Astrocyte (in vitro differentiated cells and primary cell): ENCODE measurements around the gene ST6GALNAC2.

Source experiments
- CTCF ChIP-seq: IDR thresholded peaks from 2 replicates; pipeline ENCODE4 v1.5.1; 2011; ENCODE audit warnings: low read depth, mild to moderate bottlenecking, inconsistent platforms, low read length, moderate library complexity; ENCODE audit not compliant: insufficient read depth
- EZH2 ChIP-seq: IDR thresholded peaks from 2 replicates; pipeline ENCODE4 v1.6.1; 2012; ENCODE audit warnings: mild to moderate bottlenecking, low read length, inconsistent platforms; ENCODE audit not compliant: insufficient read depth

- no peak for TF ChIP-seq CTCF
- peak; percentile 72 for TF ChIP-seq EZH2
Observed at GRCh38 chr17:76537578-76538280, 47.9 kb downstream of the ST6GALNAC2 start, which contains the start of gene CYGB.
